AG09309 (cell line): ENCODE data around the gene SYTL1.
A peak's percentile ranks its signal among the peaks of the same experiment; 100 is the strongest.

Experiments used
- DNase-seq: peaks from one replicate; pipeline ENCODE4 v3.0.0-alpha.2; 2010; ENCODE audit warnings: low read depth
- H3K4me3 ChIP-seq: 2 replicates; pipeline ENCODE4 v1.5.1; 2011; ENCODE audit warnings: mild to moderate bottlenecking, low read depth, low read length, moderate library complexity; ENCODE audit not compliant: control insufficient read depth
- CTCF ChIP-seq: IDR thresholded peaks from 2 replicates; pipeline ENCODE4 v1.5.1; 2011; ENCODE audit warnings: mild to moderate bottlenecking, low read depth, low read length, inconsistent platforms; ENCODE audit not compliant: insufficient read depth, control insufficient read depth; ENCODE audit errors: missing control alignments

The SYTL1 gene

GRCh38 chr1:27402349-27402754, 60.5 kb downstream of the SYTL1 start:
- peak; percentile 77 for TF ChIP-seq CTCF
- DNase-seq, result peak; percentile 35
- no peak overlapping the region for H3K4me3 ChIP-seq

- no peak for TF ChIP-seq CTCF
- no peak overlapping the region for H3K4me3 ChIP-seq
- DNase-seq, result no peak
These were observed 61.4 kb downstream of the SYTL1 start for GRCh38 chr1:27403065-27403726.
